ENCODE measurements around the gene CDKAL1.

Gene CDKAL1

GRCh38 chr6:21118216-21118780, 584.0 kb downstream of the CDKAL1 start:
- H3K4me2 ChIP-seq (ENCODE audit: insufficient read depth, low read length, poor library complexity, severe bottlenecking) = no peak overlapping the region
- H3K4ac ChIP-seq (ENCODE audit: low read length) = no peak overlapping the region
- H3K9ac ChIP-seq (ENCODE audit: low read depth, low read length, poor library complexity) = no peak overlapping the region
- H2AK5ac ChIP-seq (ENCODE audit: low read depth, low read length) = no peak overlapping the region
- no peak for DNase-seq (ENCODE audit: low spot score)
- no peak overlapping the region for H2BK5ac ChIP-seq (ENCODE audit: low read length)
- no peaks in the 10 kb centered on the region for H3K79me1 ChIP-seq (ENCODE audit: low read depth, low read length)
- no peak overlapping the region for H2BK15ac ChIP-seq (ENCODE audit: low read length)
- no peak overlapping the region for H2BK12ac ChIP-seq (ENCODE audit: low read length)
- no peak overlapping the region for H4K8ac ChIP-seq (ENCODE audit: low read depth, low read length)
- no CpG with 5 or more reads among the region's 5 CpGs for WGBS, 2 donors (ENCODE audit: extremely low coverage in 2 of 2, insufficient read length in 2 of 2, insufficient replicate concordance in 1 of 2)
- H3K23ac ChIP-seq (ENCODE audit: low read depth, low read length, poor library complexity) = no peak overlapping the region
- H2AFZ ChIP-seq (ENCODE audit: low read length) = no peak overlapping the region
- H2BK120ac ChIP-seq (ENCODE audit: low read depth, low read length) = no peak overlapping the region
- H3K4me3 ChIP-seq (ENCODE audit: low read length in 2 of 2) = no peak overlapping the region
- no peaks in the 10 kb centered on the region for H3K9me3 ChIP-seq (replicated peaks in 1 of 2; ENCODE audit: control insufficient read depth in 2 of 2, insufficient read depth in 1 of 2, low read depth in 1 of 2, low read length in 2 of 2)
- peaks cover 4 to 8% of the 10 kb centered on the region in 2 donors for H3K4me1 ChIP-seq (ENCODE audit: control insufficient read depth in 2 of 2, insufficient read depth in 1 of 2, low read depth in 1 of 2, low read length in 2 of 2)
- H3K14ac ChIP-seq (ENCODE audit: low read length) = no peak overlapping the region
- no peak overlapping the region for H3K18ac ChIP-seq (ENCODE audit: low read length)
- no peak overlapping the region for H3K27ac ChIP-seq (replicated peaks; ENCODE audit: low read length)
- H3K27me3 ChIP-seq (ENCODE audit: control insufficient read depth in 3 of 3, insufficient read depth in 3 of 3, low read depth in 1 of 3, low read length in 3 of 3) = no peaks in the 10 kb centered on the region
- no peaks in the 10 kb centered on the region for H3K36me3 ChIP-seq (replicated peaks in 1 of 2; ENCODE audit: control insufficient read depth in 2 of 2, insufficient read depth in 2 of 2, low read length in 2 of 2)
- no peak overlapping the region for H4K91ac ChIP-seq (ENCODE audit: low read depth, low read length, poor library complexity)

DNA sequence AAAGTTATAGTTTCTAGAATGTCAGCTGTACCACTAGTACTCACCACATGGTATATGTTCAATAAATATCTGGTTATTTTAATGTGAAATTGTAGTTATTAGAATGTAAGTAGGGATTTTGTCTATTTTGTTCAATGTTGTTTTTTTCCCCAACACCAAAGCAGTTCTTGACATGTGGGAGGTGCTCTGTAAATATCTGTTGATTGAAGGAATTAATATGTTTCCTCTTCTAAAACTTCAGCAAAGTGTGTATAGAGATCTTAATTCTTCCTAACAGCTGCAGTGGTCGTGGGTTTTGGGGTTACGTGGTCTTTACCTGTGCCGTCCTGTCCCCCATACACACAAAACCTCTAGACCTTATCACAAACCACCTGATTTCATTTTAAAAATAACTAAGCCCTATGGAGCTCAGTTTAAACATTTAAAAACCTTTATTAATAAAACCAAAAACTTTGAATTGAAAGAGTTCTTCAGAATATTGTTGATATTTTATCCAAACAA, 587.4 kb downstream of the CDKAL1 start:
- H3K4me3 ChIP-seq (ENCODE audit: low read length in 2 of 2) = no peak overlapping the region
- H3K9me3 ChIP-seq (replicated peaks in 1 of 2; ENCODE audit: control insufficient read depth in 2 of 2, insufficient read depth in 1 of 2, low read depth in 1 of 2, low read length in 2 of 2) = no peaks in the 10 kb centered on the region
- H2BK120ac ChIP-seq (ENCODE audit: low read depth, low read length) = no peak overlapping the region
- no peak overlapping the region for H2BK5ac ChIP-seq (ENCODE audit: low read length)
- H4K91ac ChIP-seq (ENCODE audit: low read depth, low read length, poor library complexity) = no peak overlapping the region
- no peak overlapping the region for H3K14ac ChIP-seq (ENCODE audit: low read length)
- no peak overlapping the region for H2AK5ac ChIP-seq (ENCODE audit: low read depth, low read length)
- peaks cover 0 to 3% of the 10 kb centered on the region in 2 donors for H3K4me1 ChIP-seq (ENCODE audit: control insufficient read depth in 2 of 2, insufficient read depth in 1 of 2, low read depth in 1 of 2, low read length in 2 of 2)
- no peak overlapping the region for H3K27ac ChIP-seq (replicated peaks; ENCODE audit: low read length)
- H3K9ac ChIP-seq (ENCODE audit: low read depth, low read length, poor library complexity) = no peak overlapping the region
- H2AFZ ChIP-seq (ENCODE audit: low read length) = no peak overlapping the region
- no peak overlapping the region for H3K4ac ChIP-seq (ENCODE audit: low read length)
- H2BK15ac ChIP-seq (ENCODE audit: low read length) = no peak overlapping the region
- H3K36me3 ChIP-seq (replicated peaks in 1 of 2; ENCODE audit: control insufficient read depth in 2 of 2, insufficient read depth in 2 of 2, low read length in 2 of 2) = no peaks in the 10 kb centered on the region
- no peak overlapping the region for H4K8ac ChIP-seq (ENCODE audit: low read depth, low read length)
- no peaks in the 10 kb centered on the region for H3K27me3 ChIP-seq (ENCODE audit: control insufficient read depth in 3 of 3, insufficient read depth in 3 of 3, low read depth in 1 of 3, low read length in 3 of 3)
- no peak overlapping the region for H3K4me2 ChIP-seq (ENCODE audit: insufficient read depth, low read length, poor library complexity, severe bottlenecking)
- no CpG with 5 or more reads among the region's 3 CpGs for WGBS, 2 donors (ENCODE audit: extremely low coverage in 2 of 2, insufficient read length in 2 of 2, insufficient replicate concordance in 1 of 2)
- H3K18ac ChIP-seq (ENCODE audit: low read length) = no peak overlapping the region
- no peak for DNase-seq (ENCODE audit: low spot score)
- no peaks in the 10 kb centered on the region for H3K79me1 ChIP-seq (ENCODE audit: low read depth, low read length)
- no peak overlapping the region for H3K23ac ChIP-seq (ENCODE audit: low read depth, low read length, poor library complexity)
- H2BK12ac ChIP-seq (ENCODE audit: low read length) = no peak overlapping the region

- no peak overlapping the region for H2BK12ac ChIP-seq (ENCODE audit: low read length)
- no peak overlapping the region for H3K14ac ChIP-seq (ENCODE audit: low read length)
- no peak overlapping the region for H3K4me2 ChIP-seq (ENCODE audit: insufficient read depth, low read length, poor library complexity, severe bottlenecking)
- H3K4ac ChIP-seq (ENCODE audit: low read length) = no peak overlapping the region
- H3K36me3 ChIP-seq (replicated peaks in 1 of 2; ENCODE audit: control insufficient read depth in 2 of 2, insufficient read depth in 2 of 2, low read length in 2 of 2) = no peaks in the 10 kb centered on the region
- WGBS, 2 donors (ENCODE audit: extremely low coverage in 2 of 2, insufficient read length in 2 of 2, insufficient replicate concordance in 1 of 2) = no CpG with 5 or more reads among the region's 4 CpGs
- H3K9ac ChIP-seq (ENCODE audit: low read depth, low read length, poor library complexity) = no peak overlapping the region
- no peak overlapping the region for H3K27ac ChIP-seq (replicated peaks; ENCODE audit: low read length)
- no peak overlapping the region for H3K18ac ChIP-seq (ENCODE audit: low read length)
- H3K4me1 ChIP-seq (ENCODE audit: control insufficient read depth in 2 of 2, insufficient read depth in 1 of 2, low read depth in 1 of 2, low read length in 2 of 2) = no peaks in the 10 kb centered on the region
- no peak overlapping the region for H2BK15ac ChIP-seq (ENCODE audit: low read length)
- no peak overlapping the region for H2AK5ac ChIP-seq (ENCODE audit: low read depth, low read length)
- H2BK120ac ChIP-seq (ENCODE audit: low read depth, low read length) = no peak overlapping the region
- H4K91ac ChIP-seq (ENCODE audit: low read depth, low read length, poor library complexity) = no peak overlapping the region
- no peak overlapping the region for H2BK5ac ChIP-seq (ENCODE audit: low read length)
- H3K9me3 ChIP-seq (replicated peaks in 1 of 2; ENCODE audit: control insufficient read depth in 2 of 2, insufficient read depth in 1 of 2, low read depth in 1 of 2, low read length in 2 of 2) = no peaks in the 10 kb centered on the region
- no peak overlapping the region for H4K8ac ChIP-seq (ENCODE audit: low read depth, low read length)
- DNase-seq (ENCODE audit: low spot score) = no peak
- H3K79me1 ChIP-seq (ENCODE audit: low read depth, low read length) = no peaks in the 10 kb centered on the region
- H2AFZ ChIP-seq (ENCODE audit: low read length) = no peak overlapping the region
- H3K27me3 ChIP-seq (ENCODE audit: control insufficient read depth in 3 of 3, insufficient read depth in 3 of 3, low read depth in 1 of 3, low read length in 3 of 3) = no peaks in the 10 kb centered on the region
- no peak overlapping the region for H3K23ac ChIP-seq (ENCODE audit: low read depth, low read length, poor library complexity)
- no peak overlapping the region for H3K4me3 ChIP-seq (ENCODE audit: low read length in 2 of 2)
These were observed 589.5 kb downstream of the CDKAL1 start for GRCh38 chr6:21123507-21124436.

DNA sequence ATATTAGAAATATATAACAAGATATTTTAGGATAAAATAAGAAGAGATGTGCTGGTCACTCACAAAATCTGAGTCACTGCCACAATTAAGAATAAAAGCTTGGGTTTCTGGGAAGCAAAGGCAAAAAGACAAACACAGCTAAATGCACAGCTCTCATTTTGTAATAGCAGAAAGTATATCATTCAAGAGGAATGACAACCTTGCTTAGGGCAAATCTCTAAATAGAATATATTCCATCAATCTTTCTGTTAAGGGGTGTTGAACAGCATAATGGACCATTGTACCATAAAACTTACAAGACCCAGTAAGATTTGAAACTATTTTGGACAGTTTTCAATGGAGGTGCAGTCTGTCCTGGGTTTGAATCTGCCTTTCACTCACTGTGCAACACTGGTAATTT, 594.3 kb downstream of the CDKAL1 start:
- Histone ChIP-seq H2BK12ac (ENCODE audit: low read length) (no peak overlapping the region), H3K18ac (ENCODE audit: low read length) (no peak overlapping the region), H2AFZ (ENCODE audit: low read length) (no peak overlapping the region), H3K4me1 (ENCODE audit: control insufficient read depth in 2 of 2, insufficient read depth in 1 of 2, low read depth in 1 of 2, low read length in 2 of 2) (peaks cover 3 to 19% of the 10 kb centered on the region in 2 donors), H3K4ac (ENCODE audit: low read length) (no peak overlapping the region), H3K23ac (ENCODE audit: low read depth, low read length, poor library complexity) (no peak overlapping the region), H3K27me3 (ENCODE audit: control insufficient read depth in 3 of 3, insufficient read depth in 3 of 3, low read depth in 1 of 3, low read length in 3 of 3) (no peaks in the 10 kb centered on the region), H2BK15ac (ENCODE audit: low read length) (no peak overlapping the region), H2BK5ac (ENCODE audit: low read length) (no peak overlapping the region), H3K4me3 (ENCODE audit: low read length in 2 of 2) (no peak overlapping the region), H3K4me2 (ENCODE audit: insufficient read depth, low read length, poor library complexity, severe bottlenecking) (no peak overlapping the region), H3K27ac (replicated peaks; ENCODE audit: low read length) (no peak overlapping the region), H4K8ac (ENCODE audit: low read depth, low read length) (no peak overlapping the region), H4K91ac (ENCODE audit: low read depth, low read length, poor library complexity) (no peak overlapping the region), H3K36me3 (replicated peaks in 1 of 2; ENCODE audit: control insufficient read depth in 2 of 2, insufficient read depth in 2 of 2, low read length in 2 of 2) (no peaks in the 10 kb centered on the region), H3K9ac (ENCODE audit: low read depth, low read length, poor library complexity) (no peak overlapping the region), H3K79me1 (ENCODE audit: low read depth, low read length) (no peaks in the 10 kb centered on the region), H2AK5ac (ENCODE audit: low read depth, low read length) (no peak overlapping the region), H3K14ac (ENCODE audit: low read length) (no peak overlapping the region), H3K9me3 (replicated peaks in 1 of 2; ENCODE audit: control insufficient read depth in 2 of 2, insufficient read depth in 1 of 2, low read depth in 1 of 2, low read length in 2 of 2) (no peaks in the 10 kb centered on the region), H2BK120ac (ENCODE audit: low read depth, low read length) (no peak overlapping the region)
- no peak for DNase-seq (ENCODE audit: low spot score)

All from neuronal stem cell (in vitro differentiated cells).